C4-2B (cell line): Measurements from ENCODE around the gene NPC1L1.

Experiments used
- H3K27ac ChIP-seq: fragments of 450-650 bp; 2 replicates; pipeline ENCODE4 v1.5.1; 2017
- CTCF ChIP-seq: fragments of 450-650 bp; conservative IDR thresholded peaks from 2 replicates; pipeline ENCODE4 v1.5.1; 2017; ENCODE audit warnings: mild to moderate bottlenecking
- ZFX ChIP-seq: fragments of 450-650 bp; IDR thresholded peaks from 2 replicates; pipeline ENCODE4 v1.6.1; 2017

NPC1L1 gene

GRCh38 chr7:44521347-44522095 is 19.6 kb downstream of the NPC1L1 start:
- H3K27ac ChIP-seq, result no peak overlapping the region
- TF ChIP-seq CTCF, result no peak
- no peak for TF ChIP-seq ZFX

DNA sequence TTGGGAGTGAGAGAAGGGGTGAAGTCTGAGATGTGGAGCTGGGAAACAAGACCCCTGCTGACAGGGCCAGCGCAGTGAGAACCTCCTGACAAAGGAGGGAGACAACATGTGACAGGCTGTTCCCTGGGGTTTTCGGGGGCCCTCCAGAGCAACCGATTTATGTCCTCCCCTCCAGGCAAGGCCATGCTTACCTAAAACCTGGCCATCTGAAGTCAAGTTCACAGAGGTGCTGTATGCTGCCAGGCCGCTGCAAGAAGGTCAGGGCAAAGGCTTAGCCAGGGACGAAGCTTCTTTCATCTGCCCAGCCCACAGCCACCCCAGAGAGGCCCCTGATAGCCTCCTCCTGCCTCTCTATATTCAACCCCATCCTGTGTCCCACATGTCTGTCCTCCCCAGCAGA is 20.6 kb downstream of the NPC1L1 start:
- TF ChIP-seq ZFX, result no peak
- no peak for TF ChIP-seq CTCF
- H3K27ac ChIP-seq, result no peak overlapping the region

DNA sequence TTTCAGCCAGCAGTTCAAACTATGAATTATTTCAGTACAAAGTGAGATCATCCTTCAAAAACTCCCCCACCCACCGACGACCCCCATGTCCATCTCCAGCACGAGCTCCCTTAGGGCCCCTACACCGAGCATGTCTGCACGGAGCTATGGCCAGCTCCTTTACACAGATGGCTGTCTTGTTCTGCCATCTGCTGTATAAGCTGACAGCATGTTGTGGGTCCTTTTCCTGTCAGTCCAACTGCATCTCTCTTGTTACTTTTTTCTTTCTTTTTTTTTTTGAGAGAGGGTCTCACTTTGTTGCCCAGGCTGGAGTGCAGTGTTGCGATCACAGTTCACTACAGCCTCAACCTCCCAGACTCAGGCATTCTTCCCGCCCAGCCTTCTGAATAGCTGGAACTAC is 21.6 kb downstream of the NPC1L1 start:
- TF ChIP-seq CTCF (no peak), ZFX (no peak)
- H3K27ac ChIP-seq, result no peak overlapping the region

- no peak overlapping the region for H3K27ac ChIP-seq
- TF ChIP-seq CTCF (no peak), ZFX (no peak)
Observed at GRCh38 chr7:44518761-44519160, 22.4 kb downstream of the NPC1L1 start.

GRCh38 chr7:44517175-44517574 is 24.0 kb downstream of the NPC1L1 start:
- TF ChIP-seq CTCF (no peak), ZFX (no peak)
- no peak overlapping the region for H3K27ac ChIP-seq

DNA sequence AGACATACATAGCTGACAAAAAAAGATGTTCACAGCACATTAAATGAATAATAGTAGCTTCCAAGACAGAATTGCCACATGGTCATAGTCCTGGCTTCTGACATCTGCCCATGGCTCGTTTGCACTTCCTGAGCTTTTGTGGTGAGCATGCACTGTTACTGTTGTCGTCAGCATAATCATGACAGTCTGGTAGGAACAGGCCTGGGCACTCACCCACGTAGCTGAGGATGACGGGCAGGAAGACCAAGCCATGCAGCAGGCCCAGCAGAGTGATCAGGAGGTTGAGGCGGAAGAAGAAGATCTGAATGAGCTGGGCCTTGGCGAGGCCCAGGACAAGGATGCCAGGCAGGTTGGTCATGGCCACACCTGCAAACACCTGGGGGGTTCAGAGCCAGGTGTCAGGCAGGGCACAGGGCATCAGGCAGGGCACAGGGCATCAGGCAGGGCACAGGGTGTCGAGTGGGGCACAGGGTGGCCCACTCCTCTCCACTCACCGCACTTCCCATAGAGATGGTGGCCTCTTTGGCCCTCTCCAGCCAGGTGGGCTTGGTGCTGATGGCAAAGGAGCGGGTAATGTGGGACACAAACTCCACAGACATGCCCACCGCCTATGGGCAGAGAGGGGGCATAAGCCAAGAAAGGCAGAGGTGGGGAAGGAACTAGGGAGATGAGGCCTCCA is 25.4 kb downstream of the NPC1L1 start:
- TF ChIP-seq ZFX (no peak), CTCF (no peak)

GRCh38 chr7:44512736-44513135 is 28.4 kb downstream of the NPC1L1 start:
- H3K27ac ChIP-seq, result no peak overlapping the region
- no peak for TF ChIP-seq CTCF
- no peak for TF ChIP-seq ZFX

More for the DNA sequence above, 25.4 kb downstream of the NPC1L1 start:
- H3K27ac ChIP-seq, result no peak overlapping the region
